OCI-LY3 (cell line): ENCODE measurements around the gene LGALS14.
"Not testable (repeated sequence)": the region's sequence is repeated elsewhere in the genome, so short reads cannot be mapped to it uniquely, and the experiment has no call there.

Source experiments
- H2AFZ ChIP-seq: fragments of 200-600, 300-600 bp; shearing (Covaris generic); 2 replicates; pipeline ENCODE4 v1.6.0; 2014; ENCODE audit warnings: antibody characterized with exemption, low read depth, low read length
- H3K27ac ChIP-seq: fragments of 200-600, 300-600 bp; sonication (generic); 2 replicates; pipeline ENCODE4 v1.5.1; 2014; ENCODE audit warnings: mild to moderate bottlenecking, low read length, moderate library complexity, mixed read lengths
- H3K27me3 ChIP-seq: fragments of 200-600, 300-600 bp; sonication (generic); 2 replicates; pipeline ENCODE4 v1.6.1; 2014; ENCODE audit warnings: low read depth, low read length, mixed read lengths
- H3K36me3 ChIP-seq: fragments of 200-600, 300-600 bp; sonication (generic); replicated peaks from 2 replicates; pipeline ENCODE3; 2014; ENCODE audit warnings: low read depth, low read length, mixed read lengths
- H3K4me1 ChIP-seq: fragments of 300-600, 200-600 bp; sonication (generic); 2 replicates; pipeline ENCODE4 v1.6.1; 2014; ENCODE audit warnings: low read length, mixed read lengths
- H3K4me2 ChIP-seq: fragments of 200-600, 300-600 bp; sonication (generic); 2 replicates; pipeline ENCODE4 v1.6.1; 2014; ENCODE audit warnings: low read length, mixed read lengths
- H3K4me3 ChIP-seq: fragments of 300-600, 200-600 bp; sonication (generic); 2 replicates; pipeline ENCODE4 v1.5.1; 2014; ENCODE audit warnings: antibody characterized with exemption, mild to moderate bottlenecking, low read length, moderate library complexity
- H3K79me2 ChIP-seq: fragments of 300-600, 200-600 bp; shearing (Covaris generic); 2 replicates; pipeline ENCODE4 v1.6.1; 2014; ENCODE audit warnings: mild to moderate bottlenecking, low read length, mixed read lengths
- H3K9ac ChIP-seq: fragments of 300-600, 200-600 bp; shearing (Covaris generic); 2 replicates; pipeline ENCODE4 v1.6.0; 2014; ENCODE audit warnings: mild to moderate bottlenecking, low read length, moderate library complexity
- H3K9me3 ChIP-seq: fragments of 200-600, 300-600 bp; shearing (Covaris generic); 2 replicates; pipeline ENCODE4 v1.6.1; 2014; ENCODE audit warnings: low read length, mixed read lengths; ENCODE audit not compliant: insufficient read depth
- H4K20me1 ChIP-seq: fragments of 200-600, 300-600 bp; sonication (generic); 2 replicates; pipeline ENCODE4 v1.6.1; 2016; ENCODE audit warnings: low read length, mixed read lengths; ENCODE audit not compliant: insufficient read depth
- EZH2phosphoT487 ChIP-seq: fragments of 200-600 bp; shearing (Covaris generic); IDR thresholded peaks from 2 replicates; pipeline ENCODE4 v1.6.1; 2018; ENCODE audit warnings: antibody characterized with exemption, mixed run types, low read depth
- TF ChIP-seq, protein P1 (sequence below): fragments of 200-600, 300-600 bp; sonication (generic); IDR thresholded peaks from 2 replicates; pipeline ENCODE4 v1.5.1; 2014; ENCODE audit warnings: antibody characterized with exemption, low read length, low read depth

Gene LGALS14

DNA sequence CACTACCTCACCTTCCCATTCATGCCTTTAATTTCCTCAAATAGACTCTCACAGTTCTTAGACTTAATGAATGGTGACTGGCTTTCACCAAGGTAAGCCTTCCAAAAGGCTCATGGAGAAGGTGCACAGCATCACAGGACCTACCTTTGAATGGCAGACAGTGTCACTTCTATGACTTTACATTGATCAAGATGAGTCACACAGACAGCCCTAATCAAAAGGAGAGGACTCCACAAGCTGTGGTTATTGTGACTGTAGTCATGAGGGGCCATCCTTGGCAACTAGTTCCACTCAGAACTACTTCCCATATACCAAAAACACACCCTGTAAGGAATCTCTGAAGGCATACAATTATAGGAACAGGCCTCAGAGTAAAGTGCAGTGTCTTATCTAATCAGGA lies 42.7 kb upstream of the LGALS14 start:
- Histone ChIP-seq H3K36me3 (no peaks in the 10 kb centered on the region), H2AFZ (no peak overlapping the region), H3K9me3 (no peaks in the 10 kb centered on the region), H3K9ac (no peak overlapping the region), H3K4me3 (no peak overlapping the region), H3K79me2 (no peaks in the 10 kb centered on the region), H4K20me1 (no peaks in the 10 kb centered on the region; the same call in 1 of the 2 replicates), H3K27me3 (peaks cover 57% of the 10 kb centered on the region), H3K27ac (no peak overlapping the region), H3K4me1 (peaks cover 4% of the 10 kb centered on the region), H3K4me2 (no peak overlapping the region)
- TF ChIP-seq, protein P1, sequence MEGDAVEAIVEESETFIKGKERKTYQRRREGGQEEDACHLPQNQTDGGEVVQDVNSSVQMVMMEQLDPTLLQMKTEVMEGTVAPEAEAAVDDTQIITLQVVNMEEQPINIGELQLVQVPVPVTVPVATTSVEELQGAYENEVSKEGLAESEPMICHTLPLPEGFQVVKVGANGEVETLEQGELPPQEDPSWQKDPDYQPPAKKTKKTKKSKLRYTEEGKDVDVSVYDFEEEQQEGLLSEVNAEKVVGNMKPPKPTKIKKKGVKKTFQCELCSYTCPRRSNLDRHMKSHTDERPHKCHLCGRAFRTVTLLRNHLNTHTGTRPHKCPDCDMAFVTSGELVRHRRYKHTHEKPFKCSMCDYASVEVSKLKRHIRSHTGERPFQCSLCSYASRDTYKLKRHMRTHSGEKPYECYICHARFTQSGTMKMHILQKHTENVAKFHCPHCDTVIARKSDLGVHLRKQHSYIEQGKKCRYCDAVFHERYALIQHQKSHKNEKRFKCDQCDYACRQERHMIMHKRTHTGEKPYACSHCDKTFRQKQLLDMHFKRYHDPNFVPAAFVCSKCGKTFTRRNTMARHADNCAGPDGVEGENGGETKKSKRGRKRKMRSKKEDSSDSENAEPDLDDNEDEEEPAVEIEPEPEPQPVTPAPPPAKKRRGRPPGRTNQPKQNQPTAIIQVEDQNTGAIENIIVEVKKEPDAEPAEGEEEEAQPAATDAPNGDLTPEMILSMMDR = no peak
- TF ChIP-seq EZH2phosphoT487 = no peak

DNA sequence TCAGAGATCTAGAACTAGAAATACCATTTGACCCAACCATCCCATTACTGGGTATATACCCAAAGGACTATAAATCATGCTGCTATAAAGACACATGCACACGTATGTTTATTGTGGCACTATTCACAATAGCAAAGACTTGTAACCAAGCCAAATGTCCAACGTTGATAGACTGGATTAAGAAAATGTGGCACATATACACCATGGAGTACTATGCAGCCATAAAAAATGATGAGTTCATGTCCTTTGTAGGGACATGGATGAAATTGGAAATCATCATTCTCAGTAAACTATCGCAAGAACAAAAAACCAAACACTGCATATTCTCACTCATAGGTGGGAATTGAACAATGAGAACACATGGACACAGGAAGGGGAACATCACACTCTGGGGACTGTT lies 34.4 kb upstream of the LGALS14 start:
- not testable (repeated sequence) for H3K9me3 ChIP-seq, H4K20me1 ChIP-seq, H3K4me1 ChIP-seq

DNA sequence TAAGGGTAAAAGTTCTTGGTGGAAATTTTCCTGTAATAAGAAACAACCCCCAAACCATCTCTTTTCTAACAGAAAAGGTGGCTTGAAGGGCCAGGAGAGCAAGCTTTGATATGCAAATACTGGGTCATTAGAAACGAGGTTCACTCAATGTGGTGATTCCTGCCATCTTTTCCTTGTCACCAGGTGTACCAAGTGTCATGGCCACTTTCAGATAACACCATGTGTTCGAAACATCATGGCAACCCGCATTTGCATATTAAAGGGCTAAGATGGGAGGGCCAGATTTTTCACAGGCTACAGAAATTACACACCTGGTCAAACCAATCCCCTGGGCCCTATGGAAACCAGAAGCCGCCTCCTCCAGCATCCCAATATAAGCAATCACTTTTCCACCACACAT lies 33.3 kb upstream of the LGALS14 start:
- Histone ChIP-seq H2AFZ (no peak overlapping the region), H3K27me3 (peaks cover 50% of the 10 kb centered on the region), H3K27ac (no peak overlapping the region), H3K4me2 (no peak overlapping the region), H4K20me1 (0 out of 2 replicates have a peak, but pooled peaks cover 3% of the 10 kb centered on the region), H3K4me3 (no peak overlapping the region), H3K79me2 (no peaks in the 10 kb centered on the region), H3K4me1 (peaks cover 14% of the 10 kb centered on the region), H3K36me3 (no peaks in the 10 kb centered on the region), H3K9me3 (no peaks in the 10 kb centered on the region), H3K9ac (no peak overlapping the region)
- TF ChIP-seq EZH2phosphoT487 = no peak
- TF ChIP-seq, protein P1 = no peak

More for the DNA sequence above, 34.4 kb upstream of the LGALS14 start:
- not testable (repeated sequence) for H3K79me2 ChIP-seq, H3K4me2 ChIP-seq, H3K36me3 ChIP-seq, H2AFZ ChIP-seq, H3K27ac ChIP-seq, H3K4me3 ChIP-seq, H3K9ac ChIP-seq
- H3K27me3 ChIP-seq = peaks cover 41% of the 10 kb centered on the region

DNA sequence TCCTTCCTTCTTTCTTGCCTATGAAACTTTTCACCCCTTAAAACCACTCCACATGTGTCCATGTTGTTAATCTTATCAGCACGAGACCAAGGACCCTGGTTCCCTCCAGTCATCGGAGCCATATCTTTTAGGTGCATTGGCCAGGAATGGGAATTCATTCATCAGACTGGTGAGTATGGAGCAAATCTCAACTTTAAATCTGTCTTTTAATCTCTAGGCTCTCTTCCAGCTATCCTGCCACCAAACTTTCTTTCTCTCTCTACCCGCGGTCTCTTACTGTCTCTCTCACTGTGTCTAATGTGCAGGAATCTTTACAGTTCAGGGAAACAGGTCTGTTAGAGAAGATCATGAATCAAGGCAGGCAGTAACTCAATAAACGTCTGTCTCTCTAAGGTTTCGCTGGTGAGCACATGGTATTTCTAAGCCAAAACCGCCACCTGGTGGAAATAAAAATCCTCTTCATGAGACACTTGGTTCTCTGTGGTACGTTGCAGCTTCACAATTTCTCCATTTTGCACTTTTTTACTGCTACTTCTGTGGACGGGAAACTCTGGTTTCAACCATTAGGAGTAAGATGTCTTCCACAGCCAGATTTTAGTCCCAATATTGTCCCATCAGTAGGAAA lies 32.4 kb upstream of the LGALS14 start:
- H3K4me1 ChIP-seq = peaks cover 18% of the 10 kb centered on the region
- H3K36me3 ChIP-seq = no peaks in the 10 kb centered on the region
- no peak overlapping the region for H3K27ac ChIP-seq
- no peak overlapping the region for H2AFZ ChIP-seq
- TF ChIP-seq EZH2phosphoT487 = no peak
- TF ChIP-seq, protein P1 = peak; percentile 86
- no peak overlapping the region for H3K9ac ChIP-seq
- H3K4me2 ChIP-seq = peak overlapping the region; percentile 26; the same call in 1 of the 2 replicates
- no peaks in the 10 kb centered on the region for H3K79me2 ChIP-seq
- 0 out of 2 replicates have a peak, but pooled peaks cover 3% of the 10 kb centered on the region for H4K20me1 ChIP-seq
- H3K9me3 ChIP-seq = no peaks in the 10 kb centered on the region
- H3K27me3 ChIP-seq = peaks cover 52% of the 10 kb centered on the region
- no peak overlapping the region for H3K4me3 ChIP-seq

DNA sequence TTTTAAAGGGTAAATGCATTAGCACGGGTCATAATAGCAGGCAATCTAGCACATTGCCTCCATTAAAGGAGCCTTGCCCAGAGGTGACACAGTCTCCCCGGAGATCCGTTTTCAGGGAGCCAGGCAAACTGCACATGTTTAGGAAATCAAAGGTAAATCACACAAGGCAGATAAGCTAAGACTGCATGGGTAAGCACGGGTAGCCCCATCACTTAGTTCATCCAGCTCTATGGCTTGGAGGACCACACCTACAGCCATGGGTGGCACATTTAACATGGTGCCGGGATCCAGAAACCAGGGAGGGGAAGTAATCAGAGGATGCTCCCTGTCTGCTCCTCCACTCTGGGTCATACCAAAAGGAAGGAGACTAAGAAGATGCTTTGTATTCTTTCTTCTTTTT lies 31.8 kb upstream of the LGALS14 start:
- Histone ChIP-seq H4K20me1 (0 out of 2 replicates have a peak, but pooled peaks cover 3% of the 10 kb centered on the region), H3K27me3 (peaks cover 58% of the 10 kb centered on the region), H3K4me1 (peaks cover 18% of the 10 kb centered on the region), H2AFZ (no peak overlapping the region), H3K27ac (no peak overlapping the region), H3K79me2 (no peaks in the 10 kb centered on the region), H3K9me3 (no peaks in the 10 kb centered on the region), H3K36me3 (no peaks in the 10 kb centered on the region), H3K4me2 (no peak overlapping the region), H3K9ac (no peak overlapping the region), H3K4me3 (no peak overlapping the region)
- TF ChIP-seq EZH2phosphoT487 = no peak
- TF ChIP-seq, protein P1 = no peak
